Esophagus muscularis mucosa (tissue), 4 donors: ENCODE results near the gene FAT3. TPM values are rescaled to one million over a fixed set of nuclear protein-coding genes. Genes with fewer than 3 reads are reported as not detected.

Experiments
- DNase-seq: peaks from one replicate; pipeline ENCODE4 v3.0.0-alpha.2; 2017; ENCODE audit errors: extremely low spot score
- H3K27ac ChIP-seq, 4 donors: fragments of 200-600 bp; sonication (generic); replicated peaks in 1 of 4; 1 replicate in 3 of 4; 2 replicates in 1 of 4; pipeline ENCODE4 v1.5.1; 2016 to 2019; ENCODE audit warnings: mild to moderate bottlenecking in 1 of 4
- H3K27me3 ChIP-seq, 4 donors: fragments of 200-600 bp; sonication (generic); one replicate each; pipeline versions ENCODE4 v1.5.1 to v1.6.0; 2016 to 2019
- H3K36me3 ChIP-seq, 4 donors: fragments of 200-600 bp; sonication (generic); one replicate each; pipeline ENCODE4 v1.5.1; 2016 to 2019
- H3K4me1 ChIP-seq, 4 donors: fragments of 200-600 bp; sonication (generic); one replicate each; pipeline ENCODE4 v1.5.1; 2016 to 2019
- H3K4me3 ChIP-seq, 4 donors: fragments of 200-600 bp; sonication (generic); 1 replicate in 2 of 4; 2 replicates in 2 of 4; pipeline ENCODE4 v1.5.1; 2016 to 2019; ENCODE audit warnings: mild to moderate bottlenecking in 4 of 4, moderate library complexity in 1 of 4
- H3K9me3 ChIP-seq, 4 donors: fragments of 200-600 bp; sonication (generic); 1 replicate in 3 of 4; 2 replicates in 1 of 4; pipeline ENCODE4 v1.5.1; 2016 to 2019
- EP300 ChIP-seq: sonication (generic); formaldehyde crosslinking; IDR thresholded peaks from one replicate; pipeline ENCODE4 v1.6.1; 2017; ENCODE audit warnings: antibody characterized with exemption
- POLR2A ChIP-seq: fragments of 450-650 bp; IDR thresholded peaks from one replicate; pipeline ENCODE4 v1.6.1; 2017; ENCODE audit warnings: antibody characterized with exemption, moderate library complexity, mild to moderate bottlenecking, low read depth
- POLR2AphosphoS5 ChIP-seq, 2 donors: sonication (generic); formaldehyde crosslinking; IDR thresholded peaks; one replicate each; pipeline ENCODE4 v1.6.1; 2017; ENCODE audit warnings: antibody characterized with exemption in 2 of 2
- WGBS: methylation state at CpG from one replicate; pipeline ENCODE4 v1.1.5; 2018; 5-methylcytosine and 5-hydroxymethylcytosine counted together
- intact Hi-C: fragments of 100-400 bp; cut with DNase I; formaldehyde crosslinking; loops from one replicate; pipeline ENCODE4 v1.15.1; 2023
- total RNA-seq, 4 donors: library from RNA; depleted of rRNA; stranded (reverse); fragments of >200 nt; gene quantifications; one replicate each; pipeline versions ENCODE4 v1.1.0 to v1.2.1, GENCODE V29; 2016
- TF ChIP-seq, protein P1 (sequence below), 3 experiments: fragments of 200-600 bp in 2 of 3; fragments of 450-650 bp in 1 of 3; sonication (generic) in 2 of 3; IDR thresholded peaks; one replicate each; pipeline ENCODE4 v1.5.1; 2017 to 2019; ENCODE audit warnings: antibody characterized with exemption in 3 of 3, mild to moderate bottlenecking in 2 of 3, moderate library complexity in 1 of 3

FAT3 gene
- total RNA-seq, 4 donors from 2014 or later = 6.5 to 18.8 (median 15.4) TPM

- TF ChIP-seq EP300 (no peak), POLR2AphosphoS5 (IDR thresholded peaks at IDR 0.05) (no peak), POLR2A (no peak)
- TF ChIP-seq, protein P1, sequence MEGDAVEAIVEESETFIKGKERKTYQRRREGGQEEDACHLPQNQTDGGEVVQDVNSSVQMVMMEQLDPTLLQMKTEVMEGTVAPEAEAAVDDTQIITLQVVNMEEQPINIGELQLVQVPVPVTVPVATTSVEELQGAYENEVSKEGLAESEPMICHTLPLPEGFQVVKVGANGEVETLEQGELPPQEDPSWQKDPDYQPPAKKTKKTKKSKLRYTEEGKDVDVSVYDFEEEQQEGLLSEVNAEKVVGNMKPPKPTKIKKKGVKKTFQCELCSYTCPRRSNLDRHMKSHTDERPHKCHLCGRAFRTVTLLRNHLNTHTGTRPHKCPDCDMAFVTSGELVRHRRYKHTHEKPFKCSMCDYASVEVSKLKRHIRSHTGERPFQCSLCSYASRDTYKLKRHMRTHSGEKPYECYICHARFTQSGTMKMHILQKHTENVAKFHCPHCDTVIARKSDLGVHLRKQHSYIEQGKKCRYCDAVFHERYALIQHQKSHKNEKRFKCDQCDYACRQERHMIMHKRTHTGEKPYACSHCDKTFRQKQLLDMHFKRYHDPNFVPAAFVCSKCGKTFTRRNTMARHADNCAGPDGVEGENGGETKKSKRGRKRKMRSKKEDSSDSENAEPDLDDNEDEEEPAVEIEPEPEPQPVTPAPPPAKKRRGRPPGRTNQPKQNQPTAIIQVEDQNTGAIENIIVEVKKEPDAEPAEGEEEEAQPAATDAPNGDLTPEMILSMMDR (IDR thresholded peaks at IDR 0.05) = no peak
- Histone ChIP-seq H3K27ac (peak overlapping the region; percentile 47 to 83 (median 73)), H3K4me1 (peaks cover 16 to 42% (median 37%) of the 10 kb centered on the region in 4 donors), H3K27me3 (peaks cover 0 to 85% (median 3%) of the 10 kb centered on the region in 4 donors), H3K9me3 (no peaks in the 10 kb centered on the region), H3K4me3 (peak overlapping the region; percentile 56 to 70 (median 60)), H3K36me3 (no peaks in the 10 kb centered on the region)
- intact Hi-C loops = no loop called here
- 6% methylated on average over 13 of the region's 13 CpGs for WGBS
- no peak for DNase-seq
Measured at GRCh38 chr11:92227230-92227814, 2.7 kb downstream of the FAT3 start.

- Histone ChIP-seq H3K27ac (no peak overlapping the region), H3K4me1 (peaks cover 16 to 42% (median 37%) of the 10 kb centered on the region in 4 donors), H3K9me3 (no peaks in the 10 kb centered on the region), H3K36me3 (no peaks in the 10 kb centered on the region), H3K27me3 (peaks cover 0 to 76% (median 3%) of the 10 kb centered on the region in 4 donors), H3K4me3 (no peak overlapping the region)
- TF ChIP-seq POLR2A (no peak), EP300 (no peak), POLR2AphosphoS5 (IDR thresholded peaks at IDR 0.05) (no peak)
- TF ChIP-seq, protein P1 (IDR thresholded peaks at IDR 0.05) = no peak
- DNase-seq = no peak
- WGBS = 68% methylated on average over 6 of the region's 6 CpGs
- intact Hi-C loops = no loop called here
Measured at GRCh38 chr11:92227959-92228935, 3.6 kb downstream of the FAT3 start.

DNA sequence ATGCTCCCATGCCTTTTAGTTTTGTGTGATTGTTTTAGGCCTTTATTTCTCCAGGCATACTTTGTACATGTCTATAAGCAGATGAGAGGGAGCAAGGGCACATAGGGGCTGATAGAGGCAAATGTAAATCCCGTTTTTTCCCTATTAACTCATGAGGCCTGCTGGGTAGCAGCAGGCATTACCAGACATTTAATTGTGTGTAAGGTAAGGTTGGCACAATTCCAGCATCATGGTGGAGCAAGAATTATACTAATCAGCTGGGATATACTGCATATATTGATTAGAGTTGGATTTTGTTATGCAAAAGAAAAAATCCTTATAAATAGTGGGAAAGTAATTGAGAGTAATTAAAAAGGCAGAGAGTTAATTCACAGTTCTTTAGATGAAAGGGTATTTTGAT is 12.2 kb downstream of the FAT3 start:
- no peaks in the 10 kb centered on the region for H3K4me1 ChIP-seq
- H3K9me3 ChIP-seq = no peaks in the 10 kb centered on the region
- H3K36me3 ChIP-seq = no peaks in the 10 kb centered on the region
- intact Hi-C loops = no loop called here
- no peaks in the 10 kb centered on the region for H3K27me3 ChIP-seq
- no peak overlapping the region for H3K4me3 ChIP-seq
- DNase-seq = no peak
- 87% methylated on average over 1 of the region's 1 CpG for WGBS
- H3K27ac ChIP-seq = no peak overlapping the region
- TF ChIP-seq EP300 = no peak
- no peak for TF ChIP-seq POLR2AphosphoS5 (IDR thresholded peaks at IDR 0.05)
- TF ChIP-seq, protein P1 (IDR thresholded peaks at IDR 0.05) = no peak
- no peak for TF ChIP-seq POLR2A

DNA sequence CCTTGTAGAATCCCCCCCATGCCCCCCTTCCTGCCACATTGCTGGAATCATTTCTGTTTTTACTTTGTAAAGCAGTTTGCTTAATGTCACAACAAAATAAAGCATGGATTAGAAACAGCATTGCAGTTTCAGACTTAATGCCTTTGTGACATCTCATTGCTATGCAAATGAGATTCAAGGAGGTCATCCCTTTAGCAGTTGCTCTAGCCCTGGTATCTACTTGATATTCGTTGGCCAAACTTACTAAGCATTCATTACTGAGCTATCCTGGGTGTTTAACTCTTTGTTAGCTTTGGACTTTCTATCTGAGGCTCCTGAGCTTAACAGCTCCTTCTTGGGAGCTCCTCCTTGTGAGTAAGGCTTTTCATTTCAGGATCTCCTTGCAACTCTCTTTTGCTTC is 16.3 kb downstream of the FAT3 start:
- TF ChIP-seq EP300 (no peak), POLR2A (no peak), POLR2AphosphoS5 (IDR thresholded peaks at IDR 0.05) (no peak)
- TF ChIP-seq, protein P1 (IDR thresholded peaks at IDR 0.05) = no peak

More for the DNA sequence above, 16.3 kb downstream of the FAT3 start:
- intact Hi-C loops = no loop called here
- H3K9me3 ChIP-seq = no peaks in the 10 kb centered on the region
- no peak for DNase-seq
- H3K4me3 ChIP-seq = no peak overlapping the region
- H3K4me1 ChIP-seq = no peaks in the 10 kb centered on the region
- no peaks in the 10 kb centered on the region for H3K27me3 ChIP-seq
- no peaks in the 10 kb centered on the region for H3K36me3 ChIP-seq
- no peak overlapping the region for H3K27ac ChIP-seq
- 14% methylated on average over 1 of the region's 1 CpG for WGBS
